Omental fat pad (tissue), 4 donors: ENCODE measurements around the gene MYBPHL. TPM values are rescaled to one million over a fixed set of nuclear protein-coding genes. Genes with fewer than 3 reads are reported as not detected.

Experiments used
- ATAC-seq: fragments of 150-250 bp; one replicate; pipeline ENCODE4 v1.9.1; 2016; ENCODE audit warnings: mild to moderate bottlenecking, moderate library complexity; ENCODE audit not compliant: low FRiP score
- DNase-seq: peaks from one replicate; pipeline ENCODE4 v3.0.0-alpha.2; 2019; ENCODE audit warnings: low spot score
- total RNA-seq, 4 donors: library from RNA; depleted of rRNA; stranded (reverse); fragments of >200 nt; gene quantifications; one replicate each; pipeline ENCODE4 v1.1.0, GENCODE V29; 2016
- TF ChIP-seq, protein P1 (sequence below), 3 donors: fragments of 450-650 bp; IDR thresholded peaks; one replicate each; pipeline ENCODE4 v1.5.1; 2016 to 2017; ENCODE audit warnings: antibody characterized with exemption in 3 of 3, mild to moderate bottlenecking in 3 of 3, moderate library complexity in 2 of 3

Gene MYBPHL
- total RNA-seq, 4 donors from 2014 or later, result not detected

- DNase-seq, result no peak
- TF ChIP-seq, protein P1, sequence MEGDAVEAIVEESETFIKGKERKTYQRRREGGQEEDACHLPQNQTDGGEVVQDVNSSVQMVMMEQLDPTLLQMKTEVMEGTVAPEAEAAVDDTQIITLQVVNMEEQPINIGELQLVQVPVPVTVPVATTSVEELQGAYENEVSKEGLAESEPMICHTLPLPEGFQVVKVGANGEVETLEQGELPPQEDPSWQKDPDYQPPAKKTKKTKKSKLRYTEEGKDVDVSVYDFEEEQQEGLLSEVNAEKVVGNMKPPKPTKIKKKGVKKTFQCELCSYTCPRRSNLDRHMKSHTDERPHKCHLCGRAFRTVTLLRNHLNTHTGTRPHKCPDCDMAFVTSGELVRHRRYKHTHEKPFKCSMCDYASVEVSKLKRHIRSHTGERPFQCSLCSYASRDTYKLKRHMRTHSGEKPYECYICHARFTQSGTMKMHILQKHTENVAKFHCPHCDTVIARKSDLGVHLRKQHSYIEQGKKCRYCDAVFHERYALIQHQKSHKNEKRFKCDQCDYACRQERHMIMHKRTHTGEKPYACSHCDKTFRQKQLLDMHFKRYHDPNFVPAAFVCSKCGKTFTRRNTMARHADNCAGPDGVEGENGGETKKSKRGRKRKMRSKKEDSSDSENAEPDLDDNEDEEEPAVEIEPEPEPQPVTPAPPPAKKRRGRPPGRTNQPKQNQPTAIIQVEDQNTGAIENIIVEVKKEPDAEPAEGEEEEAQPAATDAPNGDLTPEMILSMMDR (IDR thresholded peaks at IDR 0.05), result no peak
- no peak for ATAC-seq
Observed at GRCh38 chr1:109264379-109264755, 42.4 kb downstream of the MYBPHL start.

- peak; percentile 70 for ATAC-seq
- TF ChIP-seq, protein P1 (IDR thresholded peaks at IDR 0.05), result peak in 2 of 3 donors; percentile 94 to 98
- DNase-seq, result peak; percentile 74
Observed at GRCh38 chr1:109263597-109264378, 43.0 kb downstream of the MYBPHL start.

DNA sequence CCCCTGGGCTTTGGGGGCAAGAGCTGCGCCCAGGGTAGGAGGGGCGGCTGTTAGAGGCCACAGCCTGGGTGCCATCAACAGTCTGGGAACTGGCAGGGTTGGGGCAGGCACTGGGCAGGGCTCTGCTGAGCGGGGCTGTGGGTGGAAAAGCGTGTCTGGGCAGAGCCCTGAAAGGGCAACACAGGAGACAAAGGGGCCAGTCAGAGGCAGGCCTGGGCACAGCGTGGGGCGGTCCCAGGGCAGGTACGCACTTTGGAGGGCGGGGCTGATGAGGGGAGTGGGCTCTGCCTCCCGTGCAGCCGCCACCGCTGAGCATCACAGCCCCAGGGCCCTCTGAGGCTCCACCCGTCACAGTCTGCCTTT lies 43.6 kb downstream of the MYBPHL start:
- DNase-seq (no peak), ATAC-seq (no peak)
- TF ChIP-seq, protein P1 (IDR thresholded peaks at IDR 0.05), result no peak

- ATAC-seq, result no peak
- TF ChIP-seq, protein P1 (IDR thresholded peaks at IDR 0.05), result no peak
- DNase-seq, result no peak
Observed at GRCh38 chr1:109262231-109263055, 44.4 kb downstream of the MYBPHL start.

GRCh38 chr1:109261578-109261977 lies 45.2 kb downstream of the MYBPHL start:
- TF ChIP-seq, protein P1 (IDR thresholded peaks at IDR 0.05), result no peak
- ATAC-seq, result no peak
- no peak for DNase-seq

DNA sequence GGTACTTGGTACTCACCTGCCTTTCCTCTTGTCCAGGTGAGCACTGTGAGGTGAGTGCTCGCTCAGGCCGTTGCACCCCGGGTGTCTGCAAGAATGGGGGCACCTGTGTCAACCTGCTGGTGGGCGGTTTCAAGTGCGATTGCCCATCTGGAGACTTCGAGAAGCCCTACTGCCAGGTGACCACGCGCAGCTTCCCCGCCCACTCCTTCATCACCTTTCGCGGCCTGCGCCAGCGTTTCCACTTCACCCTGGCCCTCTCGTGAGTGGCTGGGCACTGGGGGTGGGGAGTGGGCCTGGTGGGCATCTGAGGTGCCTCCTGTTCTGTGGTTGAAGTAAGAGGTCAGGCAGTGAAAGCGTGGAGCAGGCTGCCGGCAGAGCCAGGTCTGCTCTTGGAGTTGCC lies 45.8 kb downstream of the MYBPHL start:
- TF ChIP-seq, protein P1 (IDR thresholded peaks at IDR 0.05), result no peak
- ATAC-seq (no peak), DNase-seq (no peak)
